ENCODE data around the gene GPR3.
A peak's percentile ranks its signal among the peaks of the same experiment; 100 is the strongest.
"Not testable (repeated sequence)": the region's sequence is repeated elsewhere in the genome, so short reads cannot be mapped to it uniquely, and the experiment has no call there.

The GPR3 gene

DNA sequence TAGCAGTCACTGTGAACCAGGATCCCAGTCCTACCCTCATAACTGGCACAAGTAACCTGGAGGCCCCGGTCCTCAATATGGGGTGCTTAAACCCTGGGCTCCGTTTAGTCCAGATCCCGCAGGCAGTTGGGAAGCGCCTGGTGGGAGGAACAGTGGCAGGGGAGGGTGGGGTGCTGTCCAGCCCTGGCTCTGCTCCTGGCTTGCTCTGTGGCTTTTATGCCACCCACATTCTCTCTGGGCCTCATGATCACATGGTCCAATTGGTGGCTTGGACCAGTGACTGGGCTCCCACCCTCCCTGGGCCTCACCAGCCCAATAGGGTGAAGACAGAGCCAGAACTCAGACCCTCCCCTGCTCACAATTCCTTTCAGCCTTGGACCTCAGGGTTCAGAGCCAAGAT is 12.2 kb upstream of the GPR3 start:
- DNase-seq, result no peak

GRCh38 chr1:27380766-27381733 is 11.4 kb upstream of the GPR3 start:
- no peak for DNase-seq

DNA sequence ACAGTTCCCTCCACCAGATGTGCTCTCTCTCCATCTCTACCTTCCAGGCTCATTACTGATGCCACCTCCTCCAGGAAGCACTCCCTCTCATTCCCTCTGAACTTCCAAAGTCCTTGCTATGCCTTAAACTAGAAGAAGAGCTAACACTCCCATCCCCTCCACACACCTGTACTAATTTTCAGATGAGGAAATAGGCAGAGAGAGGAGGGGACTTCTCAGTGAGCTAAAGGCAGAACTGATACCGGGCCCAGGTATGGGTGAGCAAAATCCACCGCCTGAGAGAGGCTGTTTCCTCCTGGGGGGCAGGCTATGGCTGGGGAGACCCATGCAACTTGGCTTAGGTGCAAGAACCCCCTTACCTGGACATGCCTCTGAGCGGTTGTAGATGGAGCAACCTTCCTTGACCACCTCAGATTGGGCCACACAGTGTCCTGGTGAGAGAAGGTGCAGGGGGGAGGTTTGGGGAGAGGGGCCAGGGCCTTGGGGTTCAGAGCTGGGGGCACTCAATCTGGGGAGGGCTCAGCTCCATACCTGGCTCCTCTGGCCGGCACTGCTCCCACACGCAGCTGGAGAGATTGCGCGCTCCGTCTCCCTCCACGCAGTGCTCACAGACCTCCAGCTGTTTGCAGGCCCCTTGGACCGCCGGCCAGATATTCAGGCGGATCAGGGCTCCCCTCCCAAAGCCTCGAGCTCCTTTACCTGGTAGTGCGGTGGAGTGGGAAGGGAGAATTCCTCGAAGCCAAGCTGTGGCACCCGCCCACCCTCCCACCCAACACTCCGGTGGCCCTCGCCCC is 10.3 kb upstream of the GPR3 start:
- no peak for DNase-seq

GRCh38 chr1:27383039-27383605 is 9.3 kb upstream of the GPR3 start, which contains the start of gene CD164L2:
Gene CD164L2, minus strand, starts transcription at chr1:27383333. Its CDS starts 94 bp downstream, at chr1:27383239.
- DNase-seq, result peak; percentile 30

DNA sequence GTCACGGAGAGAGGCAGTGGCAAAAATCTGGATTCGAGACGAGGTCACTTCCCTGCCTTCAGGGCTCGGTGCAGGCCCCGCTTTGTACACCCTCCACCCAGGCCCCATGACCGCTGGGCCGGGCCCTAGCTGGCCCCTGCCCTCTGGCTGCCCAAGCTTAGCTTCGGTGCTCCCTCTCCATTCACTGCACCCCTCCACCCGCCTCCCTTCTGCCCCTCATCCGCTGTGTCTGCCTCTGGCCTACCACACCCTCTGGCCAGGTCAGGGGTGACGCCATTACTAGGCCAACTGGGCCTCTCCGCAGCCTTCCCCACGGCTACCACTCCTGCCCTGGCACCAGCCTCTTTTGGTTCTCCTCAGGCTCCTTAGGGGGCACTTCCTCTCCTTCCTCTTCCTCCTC is 8.8 kb upstream of the GPR3 start:
- DNase-seq, result no peak

DNA sequence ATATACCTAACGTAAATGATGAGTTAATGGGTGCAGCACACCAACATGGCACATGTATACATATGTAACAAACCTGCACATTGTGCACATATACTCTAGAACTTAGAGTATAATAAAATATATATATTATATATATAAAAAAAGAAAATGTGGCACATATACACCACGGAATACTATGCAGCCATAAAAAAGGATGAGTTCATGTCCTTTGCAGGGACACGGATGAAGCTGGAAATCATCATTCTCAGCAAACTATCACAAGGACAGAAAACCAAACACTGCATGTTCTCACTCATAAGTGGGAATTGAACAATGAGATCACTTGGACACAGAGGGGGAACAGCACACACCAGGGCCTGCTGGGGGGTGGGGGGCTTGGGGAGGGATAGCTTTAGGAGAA is 7.6 kb upstream of the GPR3 start:
- not testable (repeated sequence) for DNase-seq

DNA sequence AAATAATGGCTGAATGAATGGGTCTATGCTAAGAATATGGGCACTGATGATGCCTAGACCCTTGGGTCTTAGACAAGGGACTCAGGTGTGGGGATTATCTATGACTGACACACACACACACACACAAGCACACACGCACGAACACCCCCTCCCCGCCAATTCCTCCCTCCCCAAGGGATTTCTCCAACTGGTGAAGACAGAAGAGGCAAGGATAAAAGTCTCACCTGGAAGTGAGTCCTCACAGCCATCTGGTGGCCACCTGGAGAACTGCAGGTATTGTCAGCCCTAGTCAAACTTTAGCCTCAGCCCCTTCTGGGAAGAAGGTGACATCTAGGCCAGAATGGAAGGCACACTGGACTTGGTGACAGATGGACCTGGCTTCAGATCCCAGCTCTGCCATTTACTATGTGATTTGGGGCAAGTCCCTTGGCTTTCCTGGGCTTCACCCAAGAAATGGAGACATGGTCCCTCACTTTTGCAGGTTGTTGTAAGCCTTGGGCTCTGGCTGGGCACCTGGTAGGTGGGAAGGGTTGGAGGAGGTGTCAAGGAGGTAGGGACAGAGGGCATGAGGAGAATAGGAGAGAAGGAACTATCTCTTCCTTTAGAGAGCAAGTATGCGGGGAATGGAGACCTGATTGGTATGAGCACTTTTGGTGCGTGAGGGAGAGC is 4.0 kb upstream of the GPR3 start:
- peak; percentile 80 for DNase-seq

- no peak for DNase-seq
Measured at GRCh38 chr1:27391511-27392095, 819 bp upstream of the GPR3 start.

- no peak for DNase-seq
Measured at GRCh38 chr1:27392778-27393635, 585 bp downstream of the GPR3 start.

DNA sequence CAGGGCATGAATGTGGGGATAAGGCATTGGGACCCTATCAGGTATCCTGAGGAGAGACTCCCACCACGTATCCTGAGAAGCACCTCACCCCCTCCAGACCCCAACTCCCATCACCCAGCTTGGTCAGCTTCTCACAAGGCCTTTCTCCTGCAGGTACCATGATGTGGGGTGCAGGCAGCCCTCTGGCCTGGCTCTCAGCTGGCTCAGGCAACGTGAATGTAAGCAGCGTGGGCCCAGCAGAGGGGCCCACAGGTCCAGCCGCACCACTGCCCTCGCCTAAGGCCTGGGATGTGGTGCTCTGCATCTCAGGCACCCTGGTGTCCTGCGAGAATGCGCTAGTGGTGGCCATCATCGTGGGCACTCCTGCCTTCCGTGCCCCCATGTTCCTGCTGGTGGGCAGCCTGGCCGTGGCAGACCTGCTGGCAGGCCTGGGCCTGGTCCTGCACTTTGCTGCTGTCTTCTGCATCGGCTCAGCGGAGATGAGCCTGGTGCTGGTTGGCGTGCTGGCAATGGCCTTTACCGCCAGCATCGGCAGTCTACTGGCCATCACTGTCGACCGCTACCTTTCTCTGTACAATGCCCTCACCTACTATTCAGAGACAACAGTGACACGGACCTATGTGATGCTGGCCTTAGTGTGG is 1.3 kb downstream of the GPR3 start:
- DNase-seq, result no peak

DNA sequence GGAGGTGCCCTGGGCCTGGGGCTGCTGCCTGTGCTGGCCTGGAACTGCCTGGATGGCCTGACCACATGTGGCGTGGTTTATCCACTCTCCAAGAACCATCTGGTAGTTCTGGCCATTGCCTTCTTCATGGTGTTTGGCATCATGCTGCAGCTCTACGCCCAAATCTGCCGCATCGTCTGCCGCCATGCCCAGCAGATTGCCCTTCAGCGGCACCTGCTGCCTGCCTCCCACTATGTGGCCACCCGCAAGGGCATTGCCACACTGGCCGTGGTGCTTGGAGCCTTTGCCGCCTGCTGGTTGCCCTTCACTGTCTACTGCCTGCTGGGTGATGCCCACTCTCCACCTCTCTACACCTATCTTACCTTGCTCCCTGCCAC is 1.8 kb downstream of the GPR3 start:
- DNase-seq, result no peak

GRCh38 chr1:27394925-27395324 is 2.5 kb downstream of the GPR3 start:
- no peak for DNase-seq

DNA sequence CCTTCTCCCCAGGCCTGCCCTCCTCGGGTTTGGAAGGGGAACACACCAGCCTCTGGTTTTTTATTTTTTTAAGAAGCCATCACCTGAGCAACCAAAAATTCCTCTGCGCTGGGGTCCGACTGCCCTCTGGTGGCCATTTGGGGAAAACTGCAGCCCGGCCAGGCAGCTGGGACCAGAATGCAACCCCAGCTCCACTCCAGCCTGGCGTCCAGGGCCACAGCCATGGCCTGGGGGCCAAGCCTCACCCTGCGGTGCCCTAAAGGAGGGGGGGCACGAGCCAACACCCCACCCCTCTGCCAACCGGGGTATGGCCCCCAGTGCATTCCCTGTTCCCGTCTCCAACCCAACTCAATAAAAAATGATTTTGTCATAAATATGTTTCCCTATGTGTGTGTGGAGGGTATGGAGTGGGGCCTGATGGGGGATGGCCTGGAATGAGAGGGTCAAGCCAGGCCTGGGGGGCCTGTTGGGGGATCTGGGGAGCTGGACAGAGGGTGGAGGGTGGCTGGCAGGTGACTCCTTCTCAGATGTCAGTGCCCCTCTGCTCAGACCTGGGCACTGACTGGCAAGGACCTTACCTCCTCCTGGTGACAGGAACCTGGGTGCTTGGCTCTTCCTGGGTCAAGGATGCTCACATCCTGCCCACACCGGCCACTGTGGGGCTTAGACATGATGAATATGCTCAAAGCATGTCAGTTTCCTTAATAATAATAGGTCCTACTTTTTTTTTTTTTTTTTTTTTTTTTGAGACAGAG is 3.2 kb downstream of the GPR3 start:
- peak; percentile 82 for DNase-seq

DNA sequence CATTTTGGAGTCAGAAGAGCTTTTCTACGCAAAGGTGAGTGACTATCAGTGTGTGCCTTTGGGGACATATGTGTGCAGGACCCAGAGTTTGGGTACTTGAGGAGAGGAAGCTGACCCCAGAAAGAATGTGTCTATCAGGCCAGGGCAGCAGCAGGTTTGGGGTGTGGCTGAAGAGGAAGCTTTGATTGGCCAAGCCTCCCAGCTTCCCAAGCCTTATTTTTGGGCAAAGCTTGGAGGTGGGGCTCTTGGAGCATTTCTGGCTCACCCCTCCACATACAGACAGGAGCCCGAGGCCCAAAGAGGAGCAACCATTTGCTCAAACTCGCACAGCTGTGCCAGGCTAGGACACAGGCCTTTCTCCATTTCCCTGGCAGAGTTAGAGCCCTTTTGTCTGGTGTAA is 4.7 kb downstream of the GPR3 start:
- no peak for DNase-seq

- DNase-seq, result no peak
Measured at GRCh38 chr1:27397749-27398148, 5.3 kb downstream of the GPR3 start.

GRCh38 chr1:27398405-27399149 is 6.2 kb downstream of the GPR3 start:
- DNase-seq, result no peak

- DNase-seq, result no peak
Measured at GRCh38 chr1:27399251-27400025, 7.0 kb downstream of the GPR3 start.

DNA sequence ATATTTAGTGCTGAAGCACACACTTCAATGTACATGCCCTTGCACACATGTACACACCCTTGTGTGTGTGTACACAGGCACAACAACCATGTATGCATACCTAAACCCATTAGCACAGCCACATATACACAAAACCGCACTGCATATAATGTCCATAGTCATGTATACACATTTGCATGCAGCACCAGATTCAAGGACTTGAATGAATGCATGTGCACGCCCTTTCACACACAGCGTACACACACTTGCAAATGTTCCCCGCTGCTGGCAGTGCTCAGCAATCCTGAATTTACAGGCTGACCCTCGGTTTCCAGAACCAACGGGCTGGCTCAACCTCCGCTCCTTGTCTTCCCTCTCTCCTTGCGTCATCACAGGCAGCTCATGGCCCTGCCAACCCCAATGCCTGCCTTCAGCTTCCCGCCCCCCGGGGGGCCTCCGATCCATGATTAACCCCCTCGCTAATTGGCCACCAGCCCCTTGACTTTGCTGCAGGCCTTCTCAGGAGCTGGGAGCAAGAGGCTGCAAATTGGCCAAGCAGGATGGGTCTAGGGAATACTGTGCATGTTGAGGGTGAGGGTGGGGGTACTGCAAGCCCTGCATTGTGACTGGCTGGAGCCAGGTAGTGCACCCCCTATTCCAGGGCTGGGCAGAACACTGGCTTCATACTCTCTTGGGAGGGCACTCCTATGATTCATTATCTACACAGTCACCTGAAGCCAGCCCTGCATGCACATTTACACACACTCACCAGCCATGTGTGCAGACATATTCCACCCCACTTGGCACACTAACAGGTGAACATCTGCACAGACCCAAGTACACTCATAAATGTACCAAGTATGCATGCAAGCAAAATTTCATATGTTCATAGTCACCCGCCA is 7.9 kb downstream of the GPR3 start:
- DNase-seq, result peak; percentile 18
